WTC11 (cell line): ENCODE data around the gene SOX5. TPM values are rescaled to one million over a fixed set of nuclear protein-coding genes. Genes with fewer than 3 reads are reported as not detected.
A peak's percentile ranks its signal among the peaks of the same experiment; 100 is the strongest.

Experiments
- ATAC-seq: fragments of 200-7000 bp; cut with Tn5 transposase; 2 replicates; pipeline ENCODE4 v1.10.0; 2021; ENCODE audit warnings: mild to moderate bottlenecking, moderate library complexity
- Bru-seq: library from RNA; stranded (reverse); fragments of 400-500 nt; gene quantifications from one replicate; lab custom pipeline; 2021; lab: Mats Ljungman, UMichigan
- CTCF ChIA-PET: fragments of 300-600 bp; sonication (Branson Sonifier 250); formaldehyde crosslinking; loops from one replicate; lab custom pipeline; 2021; ENCODE audit warnings: antibody characterized with exemption; lab: Charles Lee
- POLR2A ChIA-PET: fragments of 350-600 bp; sonication (Branson Sonifier 250); formaldehyde crosslinking; loops from one replicate; lab custom pipeline; 2021; ENCODE audit warnings: antibody characterized with exemption; lab: Charles Lee
- DNase-seq: peaks from one replicate; pipeline ENCODE4 v3.0.0; 2021; ENCODE audit warnings: low spot score
- H3K27ac Mint-ChIP-seq: 2 replicates; pipeline ENCODE4 v1.8.0; 2021; ENCODE audit warnings: mixed read lengths
- H3K27me3 Mint-ChIP-seq: 2 replicates; pipeline ENCODE4 v1.8.0; 2021; ENCODE audit warnings: low read depth, mild to moderate bottlenecking, moderate library complexity, mixed read lengths
- H3K36me3 Mint-ChIP-seq: 2 replicates; pipeline ENCODE4 v1.8.0; 2021; ENCODE audit warnings: mixed read lengths
- H3K4me1 Mint-ChIP-seq: 2 replicates; pipeline ENCODE4 v1.8.0; 2022; ENCODE audit warnings: mixed read lengths
- H3K4me3 Mint-ChIP-seq: 2 replicates; pipeline ENCODE4 v1.8.0; 2021; ENCODE audit warnings: mild to moderate bottlenecking, moderate library complexity, mixed read lengths
- H3K9me3 Mint-ChIP-seq: 2 replicates; pipeline ENCODE4 v1.8.0; 2021; ENCODE audit warnings: mixed read lengths
- ATF6 ChIP-seq: sonication (generic); formaldehyde crosslinking; IDR thresholded peaks from 2 replicates; pipeline ENCODE4 v1.8.1; 2023; ENCODE audit warnings: mild to moderate bottlenecking, missing genetic modification reagents
- CBFB ChIP-seq: sonication (generic); formaldehyde crosslinking; IDR thresholded peaks from 2 replicates; pipeline ENCODE4 v1.8.1; 2022; ENCODE audit warnings: mild to moderate bottlenecking, low read depth, missing genetic modification reagents
- ESRRA ChIP-seq: sonication (generic); formaldehyde crosslinking; IDR thresholded peaks from 2 replicates; pipeline ENCODE4 v1.8.1; 2022; ENCODE audit warnings: mild to moderate bottlenecking, missing genetic modification reagents, borderline replicate concordance
- FOXJ3 ChIP-seq: sonication (generic); formaldehyde crosslinking; IDR thresholded peaks from 2 replicates; pipeline ENCODE4 v1.9.0; 2021; ENCODE audit warnings: missing genetic modification reagents, mild to moderate bottlenecking, borderline replicate concordance
- MXD4 ChIP-seq: fragments of 250-450 bp; sonication (Bioruptor Pico); IDR thresholded peaks from 2 replicates; pipeline ENCODE4 v1.8.0; 2021; ENCODE audit warnings: mild to moderate bottlenecking, moderate library complexity, borderline replicate concordance
- NFYB ChIP-seq: sonication (generic); formaldehyde crosslinking; conservative IDR thresholded peaks from 2 replicates; pipeline ENCODE4 v1.8.0; 2022; ENCODE audit warnings: low read depth, missing genetic modification reagents
- NR2C2 ChIP-seq: sonication (generic); formaldehyde crosslinking; IDR thresholded peaks from 2 replicates; pipeline ENCODE4 v1.8.0; 2022; ENCODE audit warnings: mild to moderate bottlenecking, missing genetic modification reagents
- NR3C1 ChIP-seq: sonication (generic); formaldehyde crosslinking; conservative IDR thresholded peaks from 2 replicates; pipeline ENCODE4 v1.8.1; 2023; ENCODE audit warnings: low read depth, mild to moderate bottlenecking, missing genetic modification reagents
- OVOL2 ChIP-seq: fragments of 250-450 bp; sonication (Bioruptor Pico); IDR thresholded peaks from 2 replicates; pipeline ENCODE4 v1.9.0; 2021; ENCODE audit warnings: mild to moderate bottlenecking, borderline replicate concordance
- PRDM15 ChIP-seq: sonication (generic); formaldehyde crosslinking; IDR thresholded peaks from 2 replicates; pipeline ENCODE4 v1.8.0; 2022; ENCODE audit warnings: missing genetic modification reagents
- PREB ChIP-seq: sonication (generic); formaldehyde crosslinking; IDR thresholded peaks from 2 replicates; pipeline ENCODE4 v1.8.1; 2022; ENCODE audit warnings: mild to moderate bottlenecking, missing genetic modification reagents, moderate library complexity, borderline replicate concordance
- RORB ChIP-seq: fragments of 250-450 bp; sonication (Bioruptor Pico); IDR thresholded peaks from 2 replicates; pipeline ENCODE4 v1.9.0; 2021; ENCODE audit warnings: mild to moderate bottlenecking
- TP53 ChIP-seq: sonication (generic); formaldehyde crosslinking; IDR thresholded peaks from 2 replicates; pipeline ENCODE4 v1.8.1; 2023; ENCODE audit warnings: mild to moderate bottlenecking, missing genetic modification reagents
- ZMAT4 ChIP-seq: fragments of 250-450 bp; sonication (Bioruptor Pico); IDR thresholded peaks from 2 replicates; pipeline ENCODE4 v1.9.0; 2021; ENCODE audit warnings: mild to moderate bottlenecking
- ZNF532 ChIP-seq: fragments of 250-450 bp; sonication (Bioruptor Pico); IDR thresholded peaks from 2 replicates; pipeline ENCODE4 v1.9.0; 2021; ENCODE audit warnings: mild to moderate bottlenecking, borderline replicate concordance
- long read RNA-seq, 3 experiments: library from RNA in 1 of 3; library from capped mRNA in 1 of 3; library from polyadenylated mRNA in 1 of 3; unstranded in 2 of 3; stranded (forward) in 1 of 3; transcript quantifications; one replicate each; pipeline ENCODE4 v2.0.0, GENCODE V29; 2021
- total RNA-seq: library from RNA; stranded (reverse); gene quantifications from 3 replicates; pipeline ENCODE4 v1.2.3, GENCODE V29; 2021

The SOX5 gene
- total RNA-seq: 1.0 to 3.6 TPM (median 2.3 TPM) in 3 replicates
- Bru-seq, nascent RNA: percentile 41 among the genes with signal in this experiment
- long read RNA-seq, experiment 1, partial matches to known transcripts: 1 of 3 reads
- long read RNA-seq, experiment 1, other reads (novel, unspliced or antisense): 2 of 3 reads
- long read RNA-seq, experiment 2, partial matches to known transcripts: 0 of 2 reads
- long read RNA-seq, experiment 2, other reads (novel, unspliced or antisense): 2 of 2 reads
- long read RNA-seq, experiment 3: 0 reads

- ATAC-seq (peak; percentile 93), DNase-seq (peak; percentile 30)
- Mint-ChIP-seq H3K27ac (no peak within 1 kb of the TSS), H3K27me3 (no peaks in the 10 kb centered on the region), H3K36me3 (no peaks in the 10 kb centered on the region), H3K4me1 (no peaks in the 10 kb centered on the region), H3K4me3 (no peak within 1 kb of the TSS), H3K9me3 (no peaks in the 10 kb centered on the region)
- CTCF ChIA-PET: no interaction called here
- POLR2A ChIA-PET: no interaction called here
- TF ChIP-seq ZNF532 (CRISPR knock-in tag): no peak
- TF ChIP-seq NR3C1: no peak
- no peak for TF ChIP-seq OVOL2 (CRISPR knock-in tag)
- TF ChIP-seq PREB (CRISPR knock-in tag): no peak
- TF ChIP-seq FOXJ3 (CRISPR knock-in tag): no peak
- no peak for TF ChIP-seq CBFB (CRISPR knock-in tag)
- no peak for TF ChIP-seq TP53 (CRISPR knock-in tag)
- no peak for TF ChIP-seq PRDM15 (CRISPR knock-in tag)
- TF ChIP-seq ESRRA (CRISPR knock-in tag): no peak
Observed at GRCh38 chr12:23949348-23950209, at the start of gene SOX5. Gene SOX5 (minus strand): TSS chr12:23949670. CDS start chr12:23949601, 69 bp downstream.

- POLR2A ChIA-PET: no interaction called here
Observed at GRCh38 chr12:23987046-23987445, 37.6 kb upstream of the SOX5 start.

GRCh38 chr12:23980826-23981225 is 31.4 kb upstream of the SOX5 start:
- Mint-ChIP-seq H3K27me3 (no peaks in the 10 kb centered on the region), H3K4me3 (no peak overlapping the region), H3K27ac (no peak overlapping the region), H3K36me3 (no peaks in the 10 kb centered on the region), H3K4me1 (no peaks in the 10 kb centered on the region), H3K9me3 (no peaks in the 10 kb centered on the region)
- ATAC-seq (no peak), DNase-seq (no peak)
- CTCF ChIA-PET: no interaction called here
- POLR2A ChIA-PET: no interaction called here
- TF ChIP-seq NFYB (CRISPR knock-in tag) (no peak), MXD4 (CRISPR knock-in tag) (no peak), ESRRA (CRISPR knock-in tag) (no peak), ZMAT4 (CRISPR knock-in tag) (no peak), RORB (CRISPR knock-in tag) (no peak), NR2C2 (CRISPR knock-in tag) (no peak), PREB (CRISPR knock-in tag) (no peak), ATF6 (CRISPR knock-in tag) (no peak)

More at GRCh38 chr12:23987046-23987445, 37.6 kb upstream of the SOX5 start:
- H3K27me3 Mint-ChIP-seq: no peaks in the 10 kb centered on the region
- H3K27ac Mint-ChIP-seq: no peak overlapping the region
- DNase-seq: no peak
- no peak for TF ChIP-seq ESRRA (CRISPR knock-in tag)
- H3K9me3 Mint-ChIP-seq: no peaks in the 10 kb centered on the region
- no peak overlapping the region for H3K4me3 Mint-ChIP-seq
- no peak for ATAC-seq
- no peaks in the 10 kb centered on the region for H3K36me3 Mint-ChIP-seq
- CTCF ChIA-PET: no interaction called here
- H3K4me1 Mint-ChIP-seq: no peaks in the 10 kb centered on the region
